OCI-LY3 (cell line): Measurements from ENCODE around the gene VEGFD.

Experiments used
- H2AFZ ChIP-seq: fragments of 200-600, 300-600 bp; shearing (Covaris generic); 2 replicates; pipeline ENCODE4 v1.6.0; 2014; ENCODE audit warnings: antibody characterized with exemption, low read depth, low read length
- H3K27ac ChIP-seq: fragments of 200-600, 300-600 bp; sonication (generic); 2 replicates; pipeline ENCODE4 v1.5.1; 2014; ENCODE audit warnings: mild to moderate bottlenecking, low read length, moderate library complexity, mixed read lengths
- H3K27me3 ChIP-seq: fragments of 200-600, 300-600 bp; sonication (generic); 2 replicates; pipeline ENCODE4 v1.6.1; 2014; ENCODE audit warnings: low read depth, low read length, mixed read lengths
- H3K36me3 ChIP-seq: fragments of 200-600, 300-600 bp; sonication (generic); replicated peaks from 2 replicates; pipeline ENCODE3; 2014; ENCODE audit warnings: low read depth, low read length, mixed read lengths
- H3K4me1 ChIP-seq: fragments of 300-600, 200-600 bp; sonication (generic); 2 replicates; pipeline ENCODE4 v1.6.1; 2014; ENCODE audit warnings: low read length, mixed read lengths
- H3K4me2 ChIP-seq: fragments of 200-600, 300-600 bp; sonication (generic); 2 replicates; pipeline ENCODE4 v1.6.1; 2014; ENCODE audit warnings: low read length, mixed read lengths
- H3K4me3 ChIP-seq: fragments of 300-600, 200-600 bp; sonication (generic); 2 replicates; pipeline ENCODE4 v1.5.1; 2014; ENCODE audit warnings: antibody characterized with exemption, mild to moderate bottlenecking, low read length, moderate library complexity
- H3K79me2 ChIP-seq: fragments of 300-600, 200-600 bp; shearing (Covaris generic); 2 replicates; pipeline ENCODE4 v1.6.1; 2014; ENCODE audit warnings: mild to moderate bottlenecking, low read length, mixed read lengths
- H3K9ac ChIP-seq: fragments of 300-600, 200-600 bp; shearing (Covaris generic); 2 replicates; pipeline ENCODE4 v1.6.0; 2014; ENCODE audit warnings: mild to moderate bottlenecking, low read length, moderate library complexity
- H3K9me3 ChIP-seq: fragments of 200-600, 300-600 bp; shearing (Covaris generic); 2 replicates; pipeline ENCODE4 v1.6.1; 2014; ENCODE audit warnings: low read length, mixed read lengths; ENCODE audit not compliant: insufficient read depth
- H4K20me1 ChIP-seq: fragments of 200-600, 300-600 bp; sonication (generic); 2 replicates; pipeline ENCODE4 v1.6.1; 2016; ENCODE audit warnings: low read length, mixed read lengths; ENCODE audit not compliant: insufficient read depth
- EZH2phosphoT487 ChIP-seq: fragments of 200-600 bp; shearing (Covaris generic); IDR thresholded peaks from 2 replicates; pipeline ENCODE4 v1.6.1; 2018; ENCODE audit warnings: antibody characterized with exemption, mixed run types, low read depth
- TF ChIP-seq, protein P1 (sequence below): fragments of 200-600, 300-600 bp; sonication (generic); IDR thresholded peaks from 2 replicates; pipeline ENCODE4 v1.5.1; 2014; ENCODE audit warnings: antibody characterized with exemption, low read length, low read depth

The VEGFD gene

DNA sequence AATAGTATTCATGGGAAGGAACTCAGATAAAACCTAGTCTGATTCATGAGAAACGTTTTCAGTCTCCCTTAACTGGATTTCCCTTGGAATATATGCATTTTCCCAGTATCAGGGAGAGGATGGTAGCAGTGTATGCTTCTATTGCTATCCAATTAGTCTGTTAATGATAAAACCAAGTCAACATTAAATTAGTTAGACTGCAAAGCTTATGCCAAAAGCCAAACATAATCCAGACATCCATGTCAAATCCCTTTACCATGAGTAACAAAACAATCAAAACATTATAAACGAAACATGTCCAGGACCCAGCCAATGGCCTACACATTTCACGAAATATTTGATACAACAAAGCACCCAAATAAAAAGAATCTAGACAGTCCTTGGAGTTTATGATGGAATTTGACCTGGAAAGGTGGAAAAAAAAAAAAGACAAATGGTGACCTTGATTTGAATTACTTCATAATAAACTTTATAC is 34.5 kb upstream of the VEGFD start:
- no peak overlapping the region for H3K4me2 ChIP-seq
- no peak overlapping the region for H3K9ac ChIP-seq
- H3K27me3 ChIP-seq: no peaks in the 10 kb centered on the region

DNA sequence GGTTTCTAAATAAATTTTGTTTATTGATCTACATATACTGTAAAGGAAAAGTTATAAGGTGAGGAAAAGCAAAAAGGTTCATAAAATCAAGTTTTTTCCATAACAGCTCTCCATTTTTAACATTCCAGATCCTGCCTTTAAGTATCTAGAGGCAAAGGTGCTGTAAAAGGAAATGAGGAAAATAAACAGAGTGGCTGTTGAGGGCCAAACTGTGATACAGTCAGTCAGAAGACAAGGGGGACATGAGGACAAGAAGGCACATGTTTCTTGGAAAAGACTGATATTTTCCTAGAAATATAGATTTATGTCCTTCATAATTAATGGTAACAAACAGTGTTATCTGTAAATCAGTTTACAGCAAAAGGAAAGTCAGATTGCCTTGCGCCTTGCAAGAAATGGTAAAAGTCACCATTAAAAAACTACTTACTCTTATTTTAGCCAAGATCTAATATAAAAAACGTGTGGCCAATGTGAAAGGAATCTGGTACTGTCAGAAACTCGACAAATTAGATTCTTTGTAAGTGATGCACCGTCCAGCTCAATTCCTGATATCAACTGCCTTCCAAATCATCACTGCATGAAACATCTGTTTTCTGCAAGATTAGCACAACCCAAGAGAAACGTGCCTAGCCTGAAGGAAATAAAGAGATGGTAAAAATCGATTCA is 34.0 kb upstream of the VEGFD start:
- TF ChIP-seq, protein P1, sequence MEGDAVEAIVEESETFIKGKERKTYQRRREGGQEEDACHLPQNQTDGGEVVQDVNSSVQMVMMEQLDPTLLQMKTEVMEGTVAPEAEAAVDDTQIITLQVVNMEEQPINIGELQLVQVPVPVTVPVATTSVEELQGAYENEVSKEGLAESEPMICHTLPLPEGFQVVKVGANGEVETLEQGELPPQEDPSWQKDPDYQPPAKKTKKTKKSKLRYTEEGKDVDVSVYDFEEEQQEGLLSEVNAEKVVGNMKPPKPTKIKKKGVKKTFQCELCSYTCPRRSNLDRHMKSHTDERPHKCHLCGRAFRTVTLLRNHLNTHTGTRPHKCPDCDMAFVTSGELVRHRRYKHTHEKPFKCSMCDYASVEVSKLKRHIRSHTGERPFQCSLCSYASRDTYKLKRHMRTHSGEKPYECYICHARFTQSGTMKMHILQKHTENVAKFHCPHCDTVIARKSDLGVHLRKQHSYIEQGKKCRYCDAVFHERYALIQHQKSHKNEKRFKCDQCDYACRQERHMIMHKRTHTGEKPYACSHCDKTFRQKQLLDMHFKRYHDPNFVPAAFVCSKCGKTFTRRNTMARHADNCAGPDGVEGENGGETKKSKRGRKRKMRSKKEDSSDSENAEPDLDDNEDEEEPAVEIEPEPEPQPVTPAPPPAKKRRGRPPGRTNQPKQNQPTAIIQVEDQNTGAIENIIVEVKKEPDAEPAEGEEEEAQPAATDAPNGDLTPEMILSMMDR: no peak
- TF ChIP-seq EZH2phosphoT487: no peak
- H3K9me3 ChIP-seq: no peaks in the 10 kb centered on the region
- H3K36me3 ChIP-seq: peaks cover 5% of the 10 kb centered on the region

More for the DNA sequence above, 34.5 kb upstream of the VEGFD start:
- Histone ChIP-seq H3K4me3 (no peak overlapping the region), H3K79me2 (no peaks in the 10 kb centered on the region), H3K36me3 (peaks cover 5% of the 10 kb centered on the region), H2AFZ (no peak overlapping the region), H3K4me1 (peaks cover 3% of the 10 kb centered on the region), H3K9me3 (no peaks in the 10 kb centered on the region), H4K20me1 (no peaks in the 10 kb centered on the region), H3K27ac (no peak overlapping the region)
- TF ChIP-seq EZH2phosphoT487: no peak
- TF ChIP-seq, protein P1: no peak

DNA sequence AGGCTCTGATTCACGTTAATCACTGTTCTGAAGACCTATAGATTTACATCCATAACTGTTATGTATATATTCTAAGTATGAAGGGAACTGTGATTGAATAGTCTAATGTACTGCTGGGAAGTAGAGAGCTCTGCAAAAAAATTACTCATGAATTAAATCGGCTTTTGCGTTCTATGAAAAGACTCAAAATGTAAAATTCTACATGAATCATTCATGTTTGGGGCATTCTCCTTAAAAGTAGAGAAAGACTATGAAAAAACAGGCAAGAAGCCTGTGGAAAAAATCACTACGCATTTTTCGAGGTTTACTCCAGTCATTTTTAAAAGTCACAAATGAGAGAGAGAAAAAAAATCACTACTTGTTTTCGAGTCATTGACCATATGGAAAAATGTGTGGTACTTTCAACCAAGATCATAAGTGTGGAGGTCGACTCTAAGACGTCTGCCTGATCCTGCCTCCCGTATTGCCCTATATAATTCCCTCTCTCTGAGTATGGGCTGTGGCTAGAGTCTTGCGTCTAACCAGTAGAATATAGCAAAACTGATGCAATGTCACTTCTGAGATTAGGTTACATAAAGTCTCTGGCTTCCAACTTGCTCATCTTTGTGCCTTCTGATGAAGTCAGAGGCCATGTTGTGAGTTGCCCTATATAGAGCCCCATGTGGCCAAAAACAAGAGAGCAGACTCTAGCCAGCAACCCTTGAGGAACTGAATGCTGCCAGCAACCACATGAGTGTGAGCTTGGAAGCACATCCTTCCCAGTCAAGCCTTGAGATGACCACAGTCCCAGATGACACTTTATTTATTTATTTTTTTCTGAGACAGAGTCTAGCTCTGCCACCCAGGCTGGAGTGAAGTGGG is 32.1 kb upstream of the VEGFD start:
- H3K4me2 ChIP-seq: no peak overlapping the region
- no peaks in the 10 kb centered on the region for H4K20me1 ChIP-seq
- peaks cover 5% of the 10 kb centered on the region for H3K36me3 ChIP-seq
- H3K9me3 ChIP-seq: no peaks in the 10 kb centered on the region
- H3K4me1 ChIP-seq: no peaks in the 10 kb centered on the region
- no peak for TF ChIP-seq EZH2phosphoT487
- TF ChIP-seq, protein P1: no peak
- H3K79me2 ChIP-seq: no peaks in the 10 kb centered on the region
- no peak overlapping the region for H3K9ac ChIP-seq
- H3K27ac ChIP-seq: no peak overlapping the region
- H3K4me3 ChIP-seq: no peak overlapping the region
- H2AFZ ChIP-seq: no peak overlapping the region
- no peaks in the 10 kb centered on the region for H3K27me3 ChIP-seq

More for the DNA sequence above, 34.0 kb upstream of the VEGFD start:
- Histone ChIP-seq H3K4me2 (no peak overlapping the region), H3K79me2 (no peaks in the 10 kb centered on the region), H3K9ac (no peak overlapping the region), H3K27ac (no peak overlapping the region), H3K4me1 (no peaks in the 10 kb centered on the region), H3K4me3 (no peak overlapping the region), H2AFZ (no peak overlapping the region), H3K27me3 (no peaks in the 10 kb centered on the region), H4K20me1 (no peaks in the 10 kb centered on the region)

DNA sequence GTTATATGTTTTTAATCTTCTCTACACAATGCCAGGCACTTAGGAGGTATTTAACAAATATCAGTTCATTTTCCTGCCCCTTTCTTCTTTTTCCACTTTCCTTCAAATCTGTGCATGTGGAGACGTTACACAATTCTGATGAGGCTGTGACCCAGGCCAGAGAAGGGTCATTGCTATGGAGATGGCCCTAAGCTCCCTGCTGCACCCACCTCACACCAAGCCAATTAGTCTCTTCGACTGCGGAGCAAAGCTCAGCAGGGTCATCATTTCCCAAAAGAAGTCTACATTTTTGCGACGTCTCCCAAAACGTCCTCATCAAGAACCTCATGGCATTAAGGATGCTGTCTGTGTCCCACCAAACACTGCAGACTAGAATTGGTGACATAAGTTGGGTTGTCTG is 28.9 kb upstream of the VEGFD start:
- Histone ChIP-seq H3K9ac (no peak overlapping the region), H3K4me2 (no peak overlapping the region), H3K36me3 (peaks cover 5% of the 10 kb centered on the region), H3K9me3 (no peaks in the 10 kb centered on the region), H3K27me3 (no peaks in the 10 kb centered on the region), H3K79me2 (no peaks in the 10 kb centered on the region), H3K27ac (no peak overlapping the region), H4K20me1 (no peaks in the 10 kb centered on the region), H3K4me1 (no peaks in the 10 kb centered on the region), H2AFZ (no peak overlapping the region), H3K4me3 (no peak overlapping the region)
- TF ChIP-seq, protein P1: no peak
- no peak for TF ChIP-seq EZH2phosphoT487
